Stimulated activated CD4-positive, alpha-beta T cell treated with anti-CD3 and anti-CD28 coated beads, Interleukin-2, amount 100 ng/mL, for 24 hours (primary cell): ENCODE data around the gene GALT.
A peak's percentile ranks its signal among the peaks of the same experiment; 100 is the strongest.
"Not testable (repeated sequence)": the region's sequence is repeated elsewhere in the genome, so short reads cannot be mapped to it uniquely, and the experiment has no call there.

Source experiments
- DNase-seq, 2 donors: peaks; one replicate each; pipeline ENCODE4 v3.0.0-alpha.2; 2020

GALT gene

DNA sequence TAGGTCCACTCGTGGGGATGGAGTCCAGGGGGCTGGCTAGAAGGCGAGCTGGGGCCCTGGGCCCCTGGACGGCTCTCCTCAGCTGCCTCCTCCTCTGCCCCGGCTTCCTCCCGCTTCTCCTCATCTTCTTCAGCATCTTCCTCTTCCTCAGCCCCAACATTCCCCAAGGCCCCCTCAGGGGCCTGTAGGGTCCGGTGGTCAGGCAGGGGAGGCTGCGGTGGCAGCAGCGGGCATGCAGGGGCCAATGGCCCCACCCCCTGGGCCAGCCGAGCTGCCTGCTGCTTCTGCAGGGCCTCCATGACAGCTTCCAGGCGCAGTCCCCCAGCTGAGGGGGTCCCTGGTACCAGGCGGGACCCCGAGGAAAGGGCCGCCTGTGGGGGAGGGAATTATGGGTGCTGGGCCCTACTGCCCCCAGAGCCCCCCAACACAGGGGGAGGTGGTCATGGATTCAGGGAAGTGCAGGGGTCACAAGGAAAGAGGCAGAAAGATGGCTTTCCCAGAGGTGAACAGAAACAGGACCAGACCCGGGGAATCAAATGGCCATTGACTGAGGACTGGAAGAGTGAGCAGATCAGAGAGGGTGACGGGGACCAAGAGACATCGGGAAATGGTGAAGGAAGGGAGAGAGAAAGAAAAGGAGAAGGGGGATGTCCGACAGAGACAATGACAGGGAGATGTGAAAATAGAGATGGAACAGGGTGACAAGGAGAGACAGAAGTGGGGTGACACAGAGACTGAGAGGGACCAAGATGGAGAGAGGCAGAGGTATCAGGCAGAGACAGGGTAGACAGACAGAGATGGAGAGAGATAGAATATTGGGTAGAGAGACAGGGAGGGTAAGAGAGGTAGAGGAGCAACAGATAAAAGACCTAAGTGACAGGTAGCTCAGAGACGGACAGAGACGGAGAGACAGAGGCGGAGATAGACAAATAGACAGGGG is 18.5 kb upstream of the GALT start:
- no peak for DNase-seq

DNA sequence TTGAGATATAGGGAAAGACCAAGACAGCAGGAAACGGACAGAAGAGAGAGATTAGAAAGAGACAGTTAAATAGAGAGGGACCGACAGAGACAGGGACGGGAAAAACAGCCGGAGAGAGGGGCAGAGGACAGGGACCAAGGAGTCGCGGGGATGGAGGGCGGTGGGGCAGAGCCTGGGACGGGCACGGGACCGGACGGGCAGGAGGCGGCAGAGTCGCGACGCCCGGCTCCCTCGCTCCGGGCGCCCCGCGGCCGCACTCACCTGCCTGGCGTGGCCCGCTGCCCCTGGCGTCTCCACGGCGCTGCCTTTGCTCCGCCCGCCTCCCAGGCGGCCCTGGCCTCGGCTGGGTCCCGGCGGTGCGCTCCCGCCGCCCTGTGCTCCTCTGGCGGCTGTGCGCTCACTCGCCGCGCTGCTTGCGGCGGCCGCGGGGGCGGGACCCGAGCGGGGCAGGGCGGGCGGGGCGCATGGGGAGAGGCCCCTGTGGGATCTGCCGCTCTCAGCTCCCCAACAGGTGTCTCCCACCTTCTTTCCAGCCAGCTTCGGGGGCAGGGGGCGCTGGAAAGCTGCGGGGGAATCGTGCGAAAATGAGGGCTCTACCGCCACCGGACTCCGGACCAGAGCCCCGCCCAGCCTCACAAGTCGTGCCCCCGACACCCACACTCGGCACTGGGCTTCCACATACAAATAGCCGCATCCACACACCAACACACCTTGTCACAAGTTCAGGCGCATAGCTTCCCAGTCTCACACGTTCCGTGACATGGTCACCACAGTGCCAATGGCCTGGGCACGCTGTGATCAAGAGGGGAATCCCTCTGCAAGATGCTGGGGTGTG is 17.6 kb upstream of the GALT start, which contains the start of gene ARID3C:
ARID3C (minus strand) TSS at position 411 of the 835 bp plus-strand sequence. CDS start 1,052 bp downstream, outside the sequence.
- peak; percentile 50 to 64 for DNase-seq

- DNase-seq, result no peak
Measured at GRCh38 chr9:34629491-34629808, 17.0 kb upstream of the GALT start.

- no peak for DNase-seq
Measured at GRCh38 chr9:34630402-34631154, 15.9 kb upstream of the GALT start.

GRCh38 chr9:34633166-34633565 is 13.3 kb upstream of the GALT start:
- no peak for DNase-seq

DNA sequence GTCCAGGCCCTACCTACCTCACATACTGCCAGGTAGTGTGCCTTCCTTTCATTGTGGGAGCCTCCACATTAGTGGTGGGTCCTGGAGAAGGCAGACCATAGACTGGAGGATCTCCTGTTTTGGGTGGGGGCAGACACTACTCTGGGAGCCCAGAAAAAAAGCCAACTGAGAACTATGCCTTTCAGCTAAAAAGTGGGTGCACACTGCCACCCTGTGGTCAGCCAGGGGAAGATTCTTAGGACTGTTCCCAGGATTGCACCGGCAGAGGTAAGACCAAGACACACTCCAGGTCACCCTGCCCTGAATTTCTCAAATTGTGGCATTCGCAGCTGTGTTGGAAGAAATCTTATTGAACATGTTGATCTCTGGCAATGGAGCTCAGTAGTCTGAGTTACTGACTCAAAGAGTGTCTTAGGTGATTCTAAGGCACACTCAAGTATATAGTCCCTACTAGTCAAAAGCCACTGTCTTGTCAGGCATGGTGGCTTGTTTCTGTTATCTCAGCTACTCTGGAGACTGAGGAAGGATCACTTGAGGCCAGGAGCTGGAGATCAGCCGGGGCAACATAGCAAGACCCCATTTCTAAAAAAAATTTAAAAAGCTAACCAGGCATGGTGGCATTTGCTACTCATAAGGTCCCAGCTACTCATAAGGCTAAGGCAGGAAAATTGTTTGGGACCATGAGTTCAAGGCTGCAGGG is 12.5 kb upstream of the GALT start:
- DNase-seq, result peak; percentile 78 to 81

DNA sequence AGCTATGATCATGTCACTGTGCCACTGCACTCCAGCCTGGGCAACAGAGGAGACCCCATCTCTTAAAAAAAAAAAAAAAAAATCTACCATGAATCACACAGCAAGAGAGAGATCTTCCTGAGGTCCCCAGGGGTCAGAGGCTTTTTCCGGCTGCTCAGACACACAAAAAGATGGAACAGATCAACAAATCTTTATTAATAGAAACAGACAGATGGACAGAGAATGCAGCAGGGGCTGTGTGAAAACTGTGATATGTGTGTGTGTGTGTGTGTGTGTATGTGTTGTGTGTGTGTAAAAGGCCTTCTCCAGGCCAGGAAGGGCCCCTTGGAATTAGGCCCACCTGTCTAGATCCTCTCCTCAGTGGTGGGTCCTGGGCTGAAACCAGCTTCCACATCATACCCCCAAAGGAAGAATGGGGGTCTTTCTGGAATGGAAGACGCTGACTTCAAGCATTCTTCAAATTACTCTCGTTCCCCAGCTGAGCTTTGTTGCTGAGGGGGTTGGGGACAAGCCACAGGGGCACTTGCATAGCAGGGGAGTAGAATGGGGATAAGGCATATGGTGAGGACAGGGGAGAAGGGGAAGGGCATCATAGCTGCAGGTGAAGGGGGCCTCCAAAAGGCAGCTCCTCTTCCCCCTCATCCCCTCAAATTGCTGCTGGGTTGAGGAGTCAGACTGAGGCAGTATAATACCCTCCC is 11.8 kb upstream of the GALT start:
- DNase-seq, result no peak

GRCh38 chr9:34635556-34635955 is 10.9 kb upstream of the GALT start:
- DNase-seq, result no peak

DNA sequence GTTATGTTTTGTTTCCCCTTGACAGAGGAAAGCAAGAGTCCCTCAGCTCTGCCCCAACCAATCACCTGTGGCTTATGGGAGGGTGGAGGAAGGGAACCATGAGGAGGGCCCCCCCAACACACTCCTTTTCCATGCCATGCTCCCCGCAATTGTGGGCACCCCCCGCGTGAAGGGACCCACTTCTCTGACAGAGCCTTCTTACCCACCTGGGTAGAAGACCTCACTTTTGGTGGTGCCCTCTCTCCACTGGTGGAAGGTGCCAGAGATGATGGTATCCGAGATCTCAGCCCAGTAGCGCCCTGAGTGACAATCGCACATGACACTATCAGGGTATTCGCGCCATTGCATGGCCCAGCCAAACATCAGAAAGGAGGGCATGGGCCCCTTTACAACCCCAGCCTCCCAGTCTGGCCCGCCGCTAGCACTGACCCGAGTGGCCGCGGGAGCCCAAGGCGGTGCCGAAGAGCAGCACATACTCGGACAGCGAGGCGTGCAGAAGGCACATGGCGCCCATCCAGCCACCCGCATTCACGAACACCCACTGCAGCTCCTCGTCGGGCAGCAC is 9.6 kb upstream of the GALT start:
- DNase-seq, result peak; percentile 27 to 33

GRCh38 chr9:34637356-34638137 is 8.9 kb upstream of the GALT start, which contains the start of gene SIGMAR1:
Gene SIGMAR1 (minus strand): TSS chr9:34637787. CDS start chr9:34637697, 90 bp downstream.
- peak; percentile 94 to 96 for DNase-seq

- no peak for DNase-seq
Measured at GRCh38 chr9:34638138-34638445, 8.4 kb upstream of the GALT start.

- DNase-seq, result not testable (repeated sequence)
Measured at GRCh38 chr9:34639322-34639721, 7.2 kb upstream of the GALT start.

- no peak for DNase-seq
Measured at GRCh38 chr9:34642679-34643078, 3.8 kb upstream of the GALT start.

DNA sequence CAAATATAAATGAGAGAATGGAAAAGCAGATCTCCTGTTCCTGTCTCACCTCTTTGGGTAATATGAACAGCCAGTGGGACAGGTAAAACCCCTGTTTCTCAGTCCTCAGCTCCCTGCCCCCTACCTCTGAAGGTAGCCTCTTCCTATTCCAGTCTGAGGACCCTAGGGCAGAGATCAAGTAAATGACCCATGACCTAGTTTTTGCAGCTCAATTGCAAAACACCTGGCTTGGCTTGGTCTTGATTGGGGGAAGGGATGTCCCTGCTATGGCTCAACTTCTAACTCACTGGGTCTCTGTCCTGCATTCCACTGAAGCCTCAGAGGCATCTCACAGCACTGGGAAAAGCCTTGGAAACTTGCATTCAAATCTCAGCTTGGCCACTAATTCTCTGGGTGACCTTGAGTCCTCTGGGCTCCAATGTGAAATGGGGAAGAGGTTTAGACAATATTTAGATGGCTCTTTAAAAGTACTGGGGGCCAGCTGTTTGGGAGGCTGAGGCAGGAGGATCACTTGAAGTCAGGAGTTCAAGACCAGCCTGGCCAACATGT is 1.6 kb upstream of the GALT start:
- DNase-seq, result no peak

DNA sequence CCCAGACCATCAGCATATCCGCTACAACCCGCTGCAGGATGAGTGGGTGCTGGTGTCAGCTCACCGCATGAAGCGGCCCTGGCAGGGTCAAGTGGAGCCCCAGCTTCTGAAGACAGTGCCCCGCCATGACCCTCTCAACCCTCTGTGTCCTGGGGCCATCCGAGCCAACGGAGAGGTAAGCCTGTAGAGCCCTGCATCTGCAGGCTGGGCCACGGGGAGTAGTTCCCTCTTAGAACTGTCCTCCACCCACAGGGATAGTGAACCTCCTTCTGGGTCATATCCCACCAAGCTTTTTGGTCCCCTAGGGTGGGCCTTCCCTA is 569 bp downstream of the GALT start:
- DNase-seq, result no peak

DNA sequence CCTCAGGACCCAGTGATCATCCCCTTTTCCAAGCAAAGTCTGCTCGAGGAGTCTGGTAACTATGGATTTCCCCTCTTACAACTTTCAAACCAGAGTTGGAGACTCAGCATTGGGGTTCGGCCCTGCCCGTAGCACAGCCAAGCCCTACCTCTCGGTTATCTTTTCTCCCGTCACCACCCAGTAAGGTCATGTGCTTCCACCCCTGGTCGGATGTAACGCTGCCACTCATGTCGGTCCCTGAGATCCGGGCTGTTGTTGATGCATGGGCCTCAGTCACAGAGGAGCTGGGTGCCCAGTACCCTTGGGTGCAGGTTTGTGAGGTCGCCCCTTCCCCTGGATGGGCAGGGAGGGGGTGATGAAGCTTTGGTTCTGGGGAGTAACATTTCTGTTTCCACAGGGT is 1.2 kb downstream of the GALT start:
- peak in 1 of 2 donors; percentile 22 for DNase-seq

GRCh38 chr9:34648673-34649072 is 2.2 kb downstream of the GALT start:
- no peak for DNase-seq

DNA sequence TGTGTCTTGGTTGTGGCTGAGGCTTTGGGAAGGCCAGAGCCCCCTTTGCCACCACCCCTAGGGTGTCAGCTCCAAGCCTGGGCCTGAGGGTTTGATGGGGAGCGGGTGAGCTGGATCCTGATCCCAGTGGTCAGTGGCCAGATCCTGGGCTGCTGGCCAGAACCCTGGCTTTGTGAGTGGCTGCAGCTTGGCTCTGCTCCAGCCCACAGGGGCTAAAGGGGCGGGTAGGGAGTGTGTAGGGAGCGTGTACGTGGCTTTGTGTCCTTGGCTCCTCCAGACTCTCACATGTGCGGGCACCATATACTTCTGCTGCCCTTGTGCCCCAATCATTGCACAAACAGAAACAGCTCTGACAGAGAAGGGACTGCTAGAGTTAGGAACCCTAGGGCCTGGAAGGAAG is 4.3 kb downstream of the GALT start:
- no peak for DNase-seq

DNA sequence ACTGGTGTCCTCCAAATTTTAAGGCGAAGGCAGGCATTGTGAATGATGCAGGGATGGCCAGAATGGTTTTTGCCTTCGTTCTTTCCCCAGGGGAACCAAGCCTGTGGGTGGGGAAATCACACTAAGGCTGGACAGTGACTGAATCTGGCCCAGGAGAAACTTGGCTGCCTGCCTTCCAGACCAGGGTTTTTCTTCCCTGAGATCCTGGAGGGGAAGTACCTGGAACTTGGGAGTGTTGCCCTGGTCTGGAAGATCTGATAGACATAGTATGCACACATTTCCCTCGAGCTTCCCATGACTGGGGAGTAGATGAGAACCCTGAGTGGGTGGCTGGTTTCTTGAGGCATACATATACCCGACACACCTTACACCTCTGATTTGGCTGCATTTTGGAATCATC is 4.8 kb downstream of the GALT start:
- DNase-seq, result no peak

- peak; percentile 66 to 71 for DNase-seq
Measured at GRCh38 chr9:34651876-34652601, 5.6 kb downstream of the GALT start, which contains the start of gene IL11RA. Gene IL11RA (plus strand): TSS chr9:34652185. CDS start chr9:34655218, 3,033 bp downstream.
